AG09309 (cell line): ENCODE results near the gene DNAH6.
"Not testable (repeated sequence)": the region's sequence is repeated elsewhere in the genome, so short reads cannot be mapped to it uniquely, and the experiment has no call there.

Experiments
- DNase-seq: peaks from one replicate; pipeline ENCODE4 v3.0.0-alpha.2; 2010; ENCODE audit warnings: low read depth
- H3K4me3 ChIP-seq: 2 replicates; pipeline ENCODE4 v1.5.1; 2011; ENCODE audit warnings: mild to moderate bottlenecking, low read depth, low read length, moderate library complexity; ENCODE audit not compliant: control insufficient read depth
- TF ChIP-seq, protein P1 (sequence below): IDR thresholded peaks from 2 replicates; pipeline ENCODE4 v1.5.1; 2011; ENCODE audit warnings: mild to moderate bottlenecking, low read depth, low read length, inconsistent platforms; ENCODE audit not compliant: insufficient read depth, control insufficient read depth; ENCODE audit errors: missing control alignments

DNAH6 gene

DNA sequence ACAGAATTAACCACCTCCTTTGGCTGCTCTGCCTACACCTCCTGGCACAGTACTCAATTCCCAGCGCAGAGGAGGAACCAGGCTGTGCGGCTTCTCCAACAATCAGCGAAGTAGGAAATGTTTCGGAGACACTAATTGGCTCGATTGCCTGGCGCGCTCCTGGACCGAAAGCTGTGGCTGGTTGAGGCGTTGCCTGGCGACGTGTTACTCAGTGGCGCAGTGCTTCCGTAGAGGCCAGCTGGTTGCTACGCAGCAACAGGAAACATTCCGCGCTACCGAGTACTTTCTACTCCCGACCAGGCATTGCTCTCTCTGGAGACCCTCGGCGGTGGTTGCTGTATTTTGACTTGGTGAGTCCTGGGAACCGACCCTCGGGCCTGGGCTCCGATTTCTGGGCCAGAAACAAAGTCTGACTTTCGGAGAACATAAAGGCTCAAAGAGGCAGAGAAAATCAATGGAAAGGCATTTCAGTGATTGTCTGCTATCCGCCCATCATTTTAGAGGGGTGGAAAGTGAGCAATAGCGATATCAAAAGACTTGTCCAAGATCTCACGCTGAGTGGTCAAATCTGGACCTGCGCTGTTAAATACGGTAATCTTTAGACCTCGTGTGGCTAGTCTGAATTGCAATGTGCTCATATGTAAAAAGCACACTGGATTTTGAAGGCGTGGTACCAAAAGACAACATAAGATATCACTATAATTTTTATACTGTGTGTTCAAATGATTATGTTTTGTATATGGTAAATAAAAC, at the start of gene DNAH6:
DNAH6 (plus strand) TSS at position 265 of the 753 bp plus-strand sequence. CDS start 1,329 bp downstream, outside the sequence.
- peak; percentile 72 for DNase-seq
- H3K4me3 ChIP-seq, result peak within 1 kb of the TSS; percentile 64
- TF ChIP-seq, protein P1, sequence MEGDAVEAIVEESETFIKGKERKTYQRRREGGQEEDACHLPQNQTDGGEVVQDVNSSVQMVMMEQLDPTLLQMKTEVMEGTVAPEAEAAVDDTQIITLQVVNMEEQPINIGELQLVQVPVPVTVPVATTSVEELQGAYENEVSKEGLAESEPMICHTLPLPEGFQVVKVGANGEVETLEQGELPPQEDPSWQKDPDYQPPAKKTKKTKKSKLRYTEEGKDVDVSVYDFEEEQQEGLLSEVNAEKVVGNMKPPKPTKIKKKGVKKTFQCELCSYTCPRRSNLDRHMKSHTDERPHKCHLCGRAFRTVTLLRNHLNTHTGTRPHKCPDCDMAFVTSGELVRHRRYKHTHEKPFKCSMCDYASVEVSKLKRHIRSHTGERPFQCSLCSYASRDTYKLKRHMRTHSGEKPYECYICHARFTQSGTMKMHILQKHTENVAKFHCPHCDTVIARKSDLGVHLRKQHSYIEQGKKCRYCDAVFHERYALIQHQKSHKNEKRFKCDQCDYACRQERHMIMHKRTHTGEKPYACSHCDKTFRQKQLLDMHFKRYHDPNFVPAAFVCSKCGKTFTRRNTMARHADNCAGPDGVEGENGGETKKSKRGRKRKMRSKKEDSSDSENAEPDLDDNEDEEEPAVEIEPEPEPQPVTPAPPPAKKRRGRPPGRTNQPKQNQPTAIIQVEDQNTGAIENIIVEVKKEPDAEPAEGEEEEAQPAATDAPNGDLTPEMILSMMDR, result no peak

GRCh38 chr2:84467389-84467788, 48.9 kb upstream of the DNAH6 start:
- no peak overlapping the region for H3K4me3 ChIP-seq
- TF ChIP-seq, protein P1, result no peak
- no peak for DNase-seq

DNA sequence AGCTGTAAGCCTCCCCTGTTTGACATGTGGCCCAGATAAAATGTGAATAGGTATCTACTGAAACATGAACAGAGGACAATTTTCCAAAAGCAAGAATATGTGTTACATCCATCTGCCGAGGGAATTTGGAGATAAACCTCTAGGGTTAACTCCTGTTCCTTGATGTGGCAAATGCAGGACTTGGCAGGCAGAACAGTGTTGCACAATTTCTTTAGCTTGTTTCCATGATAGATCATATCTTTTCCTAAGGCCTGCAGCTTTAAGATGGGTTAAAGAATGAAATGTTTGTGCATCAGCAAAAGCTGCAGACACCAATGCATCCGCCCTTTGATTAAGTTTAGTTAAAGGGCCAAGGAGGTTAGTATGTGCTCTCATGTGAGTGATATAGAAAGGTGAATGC, 43.9 kb upstream of the DNAH6 start:
- not testable (repeated sequence) for DNase-seq, H3K4me3 ChIP-seq

DNA sequence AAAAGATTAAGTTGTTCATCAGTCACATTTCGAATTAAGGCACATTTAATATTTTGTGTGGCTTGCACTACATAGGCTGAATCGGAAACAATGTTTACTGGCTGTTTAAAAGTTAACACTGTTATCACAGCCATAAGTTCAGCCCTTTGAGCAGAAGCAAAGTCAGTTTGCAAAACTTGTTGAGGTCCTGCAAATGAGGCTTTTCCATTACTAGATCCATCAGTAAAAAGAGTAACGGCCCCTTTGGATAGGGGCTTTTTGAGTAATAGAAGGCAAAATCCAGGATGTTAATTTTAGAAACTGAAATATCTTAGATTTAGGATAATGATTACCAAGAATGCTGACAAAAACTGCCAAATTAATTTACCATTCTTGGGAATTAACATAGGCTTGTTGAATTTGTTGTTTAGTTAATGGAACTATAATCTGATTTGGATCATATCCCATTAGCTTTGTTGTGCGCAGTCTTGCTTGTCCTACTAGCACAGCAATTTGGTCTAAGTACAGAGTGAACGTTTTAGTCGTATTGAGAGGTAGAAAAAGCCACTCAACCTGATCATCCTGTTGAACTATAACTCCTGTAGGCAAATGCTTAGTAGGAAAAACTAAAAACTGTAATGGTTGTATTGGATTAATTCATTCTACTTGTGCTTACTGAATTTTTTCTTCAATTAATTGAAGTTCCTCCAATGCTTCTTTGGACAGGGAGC, 43.3 kb upstream of the DNAH6 start:
- no peak for DNase-seq
- TF ChIP-seq, protein P1, result no peak
- H3K4me3 ChIP-seq, result no peak overlapping the region

GRCh38 chr2:84474176-84474575, 42.1 kb upstream of the DNAH6 start:
- DNase-seq, result no peak
- TF ChIP-seq, protein P1, result no peak
- H3K4me3 ChIP-seq, result no peak overlapping the region

DNA sequence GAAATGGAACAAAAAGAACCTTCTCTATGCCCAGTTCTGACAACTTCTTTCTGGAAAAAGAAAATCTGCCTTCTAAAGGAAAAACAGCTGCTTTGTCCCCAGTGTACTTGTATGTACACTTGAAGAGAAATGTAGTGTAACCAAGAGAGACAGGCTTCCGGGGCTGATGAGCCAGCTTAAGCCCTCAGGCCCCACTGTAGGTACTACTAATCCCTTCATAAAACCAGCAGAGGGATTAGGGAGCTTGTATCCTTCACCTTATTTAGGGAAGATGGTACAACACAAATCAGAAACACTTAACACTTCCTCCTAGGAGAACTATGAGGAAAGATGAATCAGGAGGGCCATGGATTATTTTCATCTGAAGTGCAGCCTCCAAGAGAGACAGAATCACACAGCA, 38.4 kb upstream of the DNAH6 start:
- TF ChIP-seq, protein P1, result no peak
- DNase-seq, result no peak
- no peak overlapping the region for H3K4me3 ChIP-seq

DNA sequence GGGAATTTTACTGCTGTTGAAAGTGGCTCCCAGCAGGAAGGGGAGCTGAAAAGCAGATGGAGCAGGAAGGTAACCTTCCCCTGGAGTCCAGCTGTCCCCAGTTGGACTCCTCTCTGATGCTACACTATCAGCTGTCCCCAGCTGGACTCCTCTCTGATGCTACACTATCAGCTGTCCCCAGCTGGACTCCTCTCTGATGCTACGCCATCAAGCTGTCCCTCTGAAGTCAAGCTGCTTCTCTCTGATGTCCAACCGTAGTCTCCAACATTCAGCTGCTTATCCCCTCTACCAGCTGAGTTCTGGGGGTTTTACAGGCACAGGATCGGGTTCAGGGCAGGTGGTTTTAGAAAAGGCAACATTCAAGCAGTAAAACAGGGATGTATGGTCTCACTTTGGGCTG, 37.4 kb upstream of the DNAH6 start:
- H3K4me3 ChIP-seq, result no peak overlapping the region
- TF ChIP-seq, protein P1, result no peak
- no peak for DNase-seq
